Heart left ventricle (tissue), 16 donors: ENCODE data around the gene FUBP1. TPM values are rescaled to one million over a fixed set of nuclear protein-coding genes. Genes with fewer than 3 reads are reported as not detected.

ENCODE experiments used
- ATAC-seq, 4 donors: fragments of 200-7000 bp; cut with Tn5 transposase; one replicate each; pipeline ENCODE4 v1.9.1; 2020 to 2022; ENCODE audit warnings: moderate library complexity in 4 of 4, mild to moderate bottlenecking in 3 of 4, moderate number of reproducible peaks in 1 of 4
- DNase-seq, 5 donors: peaks; one replicate each; pipeline ENCODE4 v3.0.0-alpha.2; 2020
- H3K27ac ChIP-seq, 12 donors: fragments of 200-600 bp; sonication (generic) in 4 of 12; one replicate each; pipeline versions ENCODE4 v1.5.0 to v1.8.0; 2016 to 2022; ENCODE audit warnings: mild to moderate bottlenecking in 2 of 12
- H3K27me3 ChIP-seq, 9 donors: fragments of 200-600 bp; sonication (generic) in 2 of 9; one replicate each; pipeline versions ENCODE4 v1.5.1 to v1.8.0; 2016 to 2022; ENCODE audit warnings: mild to moderate bottlenecking in 3 of 9
- H3K36me3 ChIP-seq, 9 donors: fragments of 200-600 bp; sonication (generic) in 2 of 9; one replicate each; pipeline versions ENCODE4 v1.5.0 to v1.8.0; 2018 to 2022; ENCODE audit warnings: mild to moderate bottlenecking in 2 of 9
- H3K4me1 ChIP-seq, 12 donors: fragments of 200-600 bp; sonication (generic) in 4 of 12; one replicate each; pipeline versions ENCODE4 v1.5.0 to v1.8.0; 2016 to 2022; ENCODE audit warnings: mild to moderate bottlenecking in 3 of 12
- H3K4me3 ChIP-seq, 12 donors: fragments of 200-600 bp; sonication (generic) in 4 of 12; one replicate each; pipeline versions ENCODE4 v1.5.0 to v1.8.0; 2017 to 2022; ENCODE audit warnings: mild to moderate bottlenecking in 9 of 12, moderate library complexity in 4 of 12
- H3K9me3 ChIP-seq, 12 donors: fragments of 200-600 bp; sonication (generic) in 4 of 12; one replicate each; pipeline versions ENCODE4 v1.5.0 to v1.8.0; 2016 to 2022; ENCODE audit warnings: mild to moderate bottlenecking in 1 of 12
- CTCF ChIP-seq, 12 donors: fragments of 200-600 bp; sonication (generic) in 4 of 12; IDR thresholded peaks; one replicate each; pipeline versions ENCODE4 v1.5.0 to v1.8.0; 2018 to 2022; ENCODE audit warnings: antibody characterized with exemption in 12 of 12, mild to moderate bottlenecking in 5 of 12
- POLR2A ChIP-seq, 2 donors: fragments of 450-650 bp; IDR thresholded peaks; one replicate each; pipeline ENCODE4 v1.6.1; 2017; ENCODE audit warnings: antibody characterized with exemption in 2 of 2, mild to moderate bottlenecking in 2 of 2, moderate library complexity in 2 of 2
- WGBS, 4 donors: extraction: QIAGEN DNeasy Blood & Tissue Kit in 2 of 4; methylation state at CpG; one replicate each; pipeline versions ENCODE4 v1.1.5 to v1.1.7; 2013 to 2018; 5-methylcytosine and 5-hydroxymethylcytosine counted together
- intact Hi-C, 10 donors: fragments of 100-400 bp; cut with DNase I; formaldehyde crosslinking; loops; one replicate each; pipeline versions ENCODE4 v1.11.1 to v1.14.2; 2022
- polyA plus RNA-seq, 2 donors: library from polyadenylated mRNA; stranded (reverse); fragments of 200-250 nt; gene quantifications; one replicate each; pipeline ENCODE4 v1.2.3, GENCODE V29; 2013
- total RNA-seq, 9 donors: library from RNA; depleted of rRNA in 2 of 9; stranded (reverse); fragments of >200 nt in 2 of 9; fragmentation: NEBNext Ultra II Directional in 3 of 9; extraction: Animal tissue kit (Norgen Biotek cat#: 25700) in 3 of 9; gene quantifications; one replicate each; pipeline versions ENCODE4 v1.1.0 to v1.2.4, GENCODE V29; 2016 to 2023
- donor health status: ischemic (EF 13 %, LVEDD 7.1; RV severe dilation, severe dysfunction).
- donor health status: healthy with polysubstance abuse.
- donor health status: DM: no; HTN: yes; CAD: no.
- donor health status: DM: no; HTN: no; CAD: no.
- donor health status: ischemic (EF 25% LVEDD 6.9; RV normal size, moderate dysfunction).
- donor health status: ischemic (EF 25% LVEDD 5.7; RV mildly dilated, moderate dysfunction).
- donor health status: healthy.
- donor health status: DM: yes; HTN: yes; CAD: no.
- donor health status: ischemic (EF 35%, LVEDD 5.7; RV mildly dilated, moderate dysfunction).
- donor health status: nonischemic (EF 11% LVEDD 7.7; RV severe dilation, severe dysfunction).
- donor health status: DM: yes; HTN: yes; CAD: no.
- donor health status: PGD.
- donor health status: ischemic (EF 29% LVEDD 5.4; RV normal size, mild dysfunction).
- donor health status: nonischemic (EF 23%, LVEDD 6.1; RV moderate dilation, normal function).

FUBP1 gene
- total and polyA plus RNA-seq, 11 donors, result 27.0 to 78.9 (median 54.1) TPM

DNA sequence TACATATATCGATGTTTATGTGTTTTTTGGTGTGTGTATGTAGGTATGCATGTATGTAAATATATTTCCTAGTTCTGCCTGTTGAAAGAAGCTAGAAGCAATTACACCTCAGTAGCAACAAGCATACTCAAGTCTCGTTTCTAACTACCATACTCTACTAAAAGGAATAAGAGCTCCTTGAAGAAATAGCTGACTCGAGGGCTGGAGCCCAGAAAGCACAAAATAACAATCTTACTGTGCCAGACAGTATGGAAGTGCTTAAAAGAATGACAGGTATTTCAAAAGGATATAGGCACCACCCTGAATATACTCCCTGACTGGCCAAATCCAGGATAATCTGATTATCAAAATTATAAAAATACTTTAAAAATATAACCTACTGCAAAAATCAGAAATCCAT lies 23.2 kb downstream of the FUBP1 start:
- Histone ChIP-seq H3K27me3 (no peaks in the 10 kb centered on the region), H3K4me3 (no peak overlapping the region), H3K9me3 (no peaks in the 10 kb centered on the region), H3K4me1 (peaks cover 0 to 11% (median 0%) of the 10 kb centered on the region in 12 donors), H3K27ac (no peak overlapping the region), H3K36me3 (peaks cover 0 to 100% (median 100%) of the 10 kb centered on the region in 9 donors)
- DNase-seq, result no peak
- TF ChIP-seq POLR2A (IDR thresholded peaks at IDR 0.05), result no peak
- no peak for TF ChIP-seq CTCF (IDR thresholded peaks at IDR 0.05)
- WGBS, 4 donors, result 84 to 93% (median 92%) methylated on average over 3 of the region's 3 CpGs
- ATAC-seq, result no peak
- intact Hi-C loops, result no loop called here

DNA sequence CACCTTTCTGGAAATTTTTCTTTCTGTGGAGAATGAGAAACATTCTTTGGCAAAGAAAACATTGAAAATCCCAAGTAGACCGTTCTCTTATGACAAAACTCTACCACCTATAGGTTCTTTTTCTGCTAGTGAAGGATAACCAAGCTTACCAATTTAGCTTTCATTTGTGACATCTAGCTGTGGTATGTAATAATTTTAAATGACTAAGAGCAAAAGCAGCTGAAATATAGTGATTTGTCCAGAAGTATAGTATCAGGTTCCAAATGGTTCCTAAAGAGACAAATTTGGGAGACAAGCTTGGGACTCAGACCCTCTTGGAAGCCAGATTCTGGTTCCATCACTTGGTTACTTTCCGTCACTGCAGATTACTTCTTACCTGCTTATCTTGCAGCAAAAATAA lies 24.4 kb downstream of the FUBP1 start:
- no peaks in the 10 kb centered on the region for H3K9me3 ChIP-seq
- no peak overlapping the region for H3K4me3 ChIP-seq
- TF ChIP-seq CTCF (IDR thresholded peaks at IDR 0.05), result no peak
- no peak for TF ChIP-seq POLR2A (IDR thresholded peaks at IDR 0.05)
- WGBS, 4 donors, result 95 to 99% (median 96%) methylated on average over 2 of the region's 2 CpGs
- no peak for DNase-seq
- no peak overlapping the region for H3K27ac ChIP-seq
- peaks cover 0 to 14% (median under 1%) of the 10 kb centered on the region in 12 donors for H3K4me1 ChIP-seq
- intact Hi-C loops, result no loop called here
- peaks cover 0 to 100% (median 99%) of the 10 kb centered on the region in 9 donors for H3K36me3 ChIP-seq
- ATAC-seq, result no peak
- no peaks in the 10 kb centered on the region for H3K27me3 ChIP-seq

GRCh38 chr1:77953907-77954306 lies 25.0 kb downstream of the FUBP1 start:
- intact Hi-C loops, result no loop called here
- DNase-seq (no peak), ATAC-seq (no peak)
- H3K4me1 ChIP-seq, result peaks cover 0 to 16% (median 6%) of the 10 kb centered on the region in 12 donors
- H3K27ac ChIP-seq, result no peak overlapping the region
- H3K4me3 ChIP-seq, result no peak overlapping the region
- H3K36me3 ChIP-seq, result peaks cover 0 to 100% (median 98%) of the 10 kb centered on the region in 9 donors
- TF ChIP-seq CTCF (IDR thresholded peaks at IDR 0.05), result no peak
- no peak for TF ChIP-seq POLR2A (IDR thresholded peaks at IDR 0.05)
- 90 to 96% (median 94%) methylated on average over 3 of the region's 3 CpGs for WGBS, 4 donors
- H3K9me3 ChIP-seq, result no peaks in the 10 kb centered on the region
- H3K27me3 ChIP-seq, result no peaks in the 10 kb centered on the region

GRCh38 chr1:77951328-77951727 lies 27.5 kb downstream of the FUBP1 start:
- Histone ChIP-seq H3K27ac (peak overlapping the region in 2 of 12 donors; percentile 1 to 7), H3K36me3 (peaks cover 0 to 100% (median 98%) of the 10 kb centered on the region in 9 donors), H3K4me1 (peaks cover 0 to 20% (median 11%) of the 10 kb centered on the region in 12 donors), H3K4me3 (no peak overlapping the region), H3K9me3 (no peaks in the 10 kb centered on the region), H3K27me3 (no peaks in the 10 kb centered on the region)
- WGBS, 4 donors, result 90 to 100% (median 96%) methylated on average over 1 of the region's 1 CpG
- intact Hi-C loops, result no loop called here
- DNase-seq, result no peak
- TF ChIP-seq CTCF (IDR thresholded peaks at IDR 0.05) (no peak), POLR2A (IDR thresholded peaks at IDR 0.05) (no peak)
- no peak for ATAC-seq
